ENCODE data around the gene NANOS1. TPM values are rescaled to one million over a fixed set of nuclear protein-coding genes. Genes with fewer than 3 reads are reported as not detected.
A peak's percentile ranks its signal among the peaks of the same experiment; 100 is the strongest.

NANOS1 gene
- total RNA-seq, 1 donor from 2014 or later, result 2.9 TPM

DNA sequence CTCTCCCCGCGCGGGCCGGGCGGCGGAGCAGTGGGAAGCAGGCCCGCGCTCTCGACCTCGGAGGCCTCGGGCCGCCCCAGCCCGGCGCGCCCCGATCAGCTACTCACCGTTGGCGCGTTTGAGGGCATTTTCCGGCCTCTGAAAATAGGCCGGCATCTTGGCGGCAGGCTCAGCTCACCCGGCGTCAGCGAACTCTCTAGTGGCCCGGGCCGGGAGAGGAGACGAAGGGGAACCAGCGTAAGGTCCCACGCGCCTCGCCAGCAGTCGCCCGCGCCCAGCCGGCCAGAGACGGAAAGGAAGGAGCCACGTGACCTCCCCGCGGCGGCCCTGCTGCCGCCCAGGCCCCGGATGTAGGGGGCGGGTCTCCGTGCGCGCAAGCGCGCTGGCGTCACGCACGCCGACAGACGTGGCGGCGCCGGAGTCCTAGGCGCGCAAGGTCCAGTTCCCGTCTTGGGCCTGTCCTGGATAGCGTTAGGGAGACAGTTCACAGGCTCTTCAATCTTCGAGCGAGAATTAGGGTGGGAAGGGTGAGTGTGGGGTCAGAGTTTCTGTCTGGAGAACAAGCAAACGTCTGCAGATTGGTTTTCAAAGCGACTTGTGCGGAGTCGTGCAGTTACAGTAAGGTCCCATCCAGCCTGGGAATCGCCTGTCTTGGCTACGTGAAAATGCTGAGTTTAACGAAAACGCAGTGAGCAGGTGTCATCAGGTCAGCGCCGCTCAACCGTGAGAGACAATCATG lies 51.2 kb downstream of the NANOS1 start, which contains the start of gene EIF3A:
EIF3A (minus strand) TSS at position 297 of the 739 bp plus-strand sequence; CDS start at position 156, 141 bp downstream.
- peak; percentile 96 for DNase-seq
- intact Hi-C loops (cut with DNase I), result no loop called here
- TF ChIP-seq, protein P1, sequence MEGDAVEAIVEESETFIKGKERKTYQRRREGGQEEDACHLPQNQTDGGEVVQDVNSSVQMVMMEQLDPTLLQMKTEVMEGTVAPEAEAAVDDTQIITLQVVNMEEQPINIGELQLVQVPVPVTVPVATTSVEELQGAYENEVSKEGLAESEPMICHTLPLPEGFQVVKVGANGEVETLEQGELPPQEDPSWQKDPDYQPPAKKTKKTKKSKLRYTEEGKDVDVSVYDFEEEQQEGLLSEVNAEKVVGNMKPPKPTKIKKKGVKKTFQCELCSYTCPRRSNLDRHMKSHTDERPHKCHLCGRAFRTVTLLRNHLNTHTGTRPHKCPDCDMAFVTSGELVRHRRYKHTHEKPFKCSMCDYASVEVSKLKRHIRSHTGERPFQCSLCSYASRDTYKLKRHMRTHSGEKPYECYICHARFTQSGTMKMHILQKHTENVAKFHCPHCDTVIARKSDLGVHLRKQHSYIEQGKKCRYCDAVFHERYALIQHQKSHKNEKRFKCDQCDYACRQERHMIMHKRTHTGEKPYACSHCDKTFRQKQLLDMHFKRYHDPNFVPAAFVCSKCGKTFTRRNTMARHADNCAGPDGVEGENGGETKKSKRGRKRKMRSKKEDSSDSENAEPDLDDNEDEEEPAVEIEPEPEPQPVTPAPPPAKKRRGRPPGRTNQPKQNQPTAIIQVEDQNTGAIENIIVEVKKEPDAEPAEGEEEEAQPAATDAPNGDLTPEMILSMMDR (IDR thresholded peaks at IDR 0.05), result no peak
- H3K27me3 ChIP-seq, result no peaks in the 10 kb centered on the region
- no peaks in the 10 kb centered on the region for H3K9me3 ChIP-seq
- ATAC-seq, result peak; percentile 96
- peak within 1 kb of the TSS; percentile 99 for H3K27ac ChIP-seq
- peak within 1 kb of the TSS; percentile 99 for H3K4me3 ChIP-seq
- no peaks in the 10 kb centered on the region for H3K36me3 ChIP-seq
- peaks cover 37% of the 10 kb centered on the region for H3K4me1 ChIP-seq

Other genes with a start within 250 kb of the NANOS1 start
- 96.9 TPM for gene EIF3A, start 51.1 kb downstream of the NANOS1 start, total RNA-seq
- 27.7 TPM for gene DENND10, start 74.4 kb downstream of the NANOS1 start, total RNA-seq
- 20.8 TPM for gene SFXN4, start 136.0 kb downstream of the NANOS1 start, total RNA-seq
- gene PRDX3, start 149.1 kb downstream of the NANOS1 start, total RNA-seq, result 76.7 TPM
- gene GRK5, start 177.9 kb downstream of the NANOS1 start, total RNA-seq, result 83.5 TPM